ENCODE measurements around the gene PTER. TPM values are rescaled to one million over a fixed set of nuclear protein-coding genes. Genes with fewer than 3 reads are reported as not detected.

Gene PTER
- total and polyA plus RNA-seq, 9 of the 15 experiments (the other 6 are each of a cell fraction or from before 2014, with no cell fraction given): 15.5 to 42.1 (median 28.6) TPM

DNA sequence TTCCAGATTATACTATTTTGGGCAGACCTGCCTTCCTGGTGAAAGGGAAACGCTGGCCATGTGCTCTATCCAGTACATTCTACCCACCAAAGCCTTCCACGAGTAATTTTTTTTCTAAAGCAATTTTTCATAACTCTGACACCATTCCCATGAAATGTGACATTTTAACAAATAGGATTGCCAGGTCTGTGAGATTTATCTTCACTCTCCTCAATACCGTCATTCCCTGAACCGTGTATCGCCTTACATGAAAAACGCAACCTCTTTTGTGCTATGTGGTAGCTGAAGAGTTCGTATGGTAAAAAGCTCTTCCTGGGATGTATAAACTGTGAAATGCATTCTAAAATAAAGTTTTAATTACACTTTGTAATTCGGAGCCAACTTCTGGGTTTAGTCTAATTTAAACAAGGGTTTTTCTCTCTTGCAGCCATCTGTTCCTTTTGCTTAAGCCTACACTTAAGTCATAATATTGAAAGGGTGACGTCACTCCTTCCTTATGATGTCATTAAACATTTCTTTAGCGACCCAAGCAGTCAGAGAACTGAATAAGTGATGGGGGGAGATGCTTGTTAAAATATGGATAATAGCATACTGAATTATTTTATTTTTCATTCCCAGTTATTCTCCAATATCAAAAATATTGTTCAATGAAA is 57.2 kb downstream of the PTER start:
- CTCF ChIA-PET (ENCODE audit: low intra/inter-chr PET ratio): no interaction called here
- Histone ChIP-seq H3K9me3 (replicated peaks; ENCODE audit: control insufficient read depth, insufficient read depth, low read depth, low read length) (no peaks in the 10 kb centered on the region), H3K4me1 (replicated peaks in 1 of 2; ENCODE audit: control insufficient read depth in 2 of 2, insufficient read depth in 2 of 2, low read length in 2 of 2) (peaks cover 0 to 5% of the 10 kb centered on the region in 2 experiments; a peak in 2 of 5 replicates), H2AFZ (ENCODE audit: low read depth, low read length) (no peak overlapping the region), H3K4me3 (no peak overlapping the region), H3K27me3 (ENCODE audit: control insufficient read depth in 2 of 2, insufficient read depth in 2 of 2, low read length in 2 of 2) (no peaks in the 10 kb centered on the region), H3K4me2 (ENCODE audit: insufficient read depth, low read length) (no peak overlapping the region), H3K36me3 (ENCODE audit: control insufficient read depth, insufficient read depth, low read length) (peaks cover 19% of the 10 kb centered on the region; the same call in 2 of the 3 replicates), H3K79me2 (ENCODE audit: control insufficient read depth, insufficient read depth, low read length) (no peaks in the 10 kb centered on the region), H3K27ac (ENCODE audit: extremely low read depth, low read depth, low read length) (no peak overlapping the region), H3K9ac (ENCODE audit: insufficient read depth in 1 of 2, low read depth in 2 of 2, low read length in 2 of 2) (no peak overlapping the region), H4K20me1 (replicated peaks; ENCODE audit: control insufficient read depth, insufficient read depth, low read length) (no peaks in the 10 kb centered on the region), H3K9me1 (ENCODE audit: control insufficient read depth, insufficient read depth, low read length) (no peaks in the 10 kb centered on the region)
- WGBS (ENCODE audit: insufficient coverage, low coverage, missing lambda C conversion rate): 80% methylated on average over 10 of the region's 10 CpGs
- no TSS peak for BruUV-seq (replicated peaks)
- no peak for ATAC-seq
- in situ Hi-C loops (cut with MboI): no loop called here
- FAIRE-seq: no peak
- TF ChIP-seq TBP (optimal IDR thresholded peaks at IDR 0.05; ENCODE audit: low read depth, low read length) (no peak), ATF1 (CRISPR knock-in tag; IDR thresholded peaks at IDR 0.05) (no peak), ATF1 (tag; IDR thresholded peaks at IDR 0.05) (peak; percentile 27; the same call in 1 of the 2 replicates)
- TF ChIP-seq, protein P1, sequence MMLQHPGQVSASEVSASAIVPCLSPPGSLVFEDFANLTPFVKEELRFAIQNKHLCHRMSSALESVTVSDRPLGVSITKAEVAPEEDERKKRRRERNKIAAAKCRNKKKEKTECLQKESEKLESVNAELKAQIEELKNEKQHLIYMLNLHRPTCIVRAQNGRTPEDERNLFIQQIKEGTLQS (IDR thresholded peaks at IDR 0.05): peak; percentile 49; the same call in 1 of the 2 replicates
- TF ChIP-seq, protein P1 (CRISPR knock-in tag; conservative IDR thresholded peaks at IDR 0.05): no peak
- TF ChIP-seq, protein P2, sequence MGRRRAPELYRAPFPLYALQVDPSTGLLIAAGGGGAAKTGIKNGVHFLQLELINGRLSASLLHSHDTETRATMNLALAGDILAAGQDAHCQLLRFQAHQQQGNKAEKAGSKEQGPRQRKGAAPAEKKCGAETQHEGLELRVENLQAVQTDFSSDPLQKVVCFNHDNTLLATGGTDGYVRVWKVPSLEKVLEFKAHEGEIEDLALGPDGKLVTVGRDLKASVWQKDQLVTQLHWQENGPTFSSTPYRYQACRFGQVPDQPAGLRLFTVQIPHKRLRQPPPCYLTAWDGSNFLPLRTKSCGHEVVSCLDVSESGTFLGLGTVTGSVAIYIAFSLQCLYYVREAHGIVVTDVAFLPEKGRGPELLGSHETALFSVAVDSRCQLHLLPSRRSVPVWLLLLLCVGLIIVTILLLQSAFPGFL (CRISPR knock-in tag; IDR thresholded peaks at IDR 0.05): no peak
- DNase-seq (ENCODE audit: extremely low read depth in 1 of 4, low spot score in 3 of 4): no peak
- intact Hi-C loops (cut with micrococcal nuclease): no loop called here
- POLR2A ChIA-PET: interaction anchor here (1.1 kb wide), 1 partner anchor 8 kb away, joined by 3 read pairs; no protein-coding TSS in a partner anchor

Measured in K562 (cell line).